ENCODE results near the gene P2RY2. TPM values are rescaled to one million over a fixed set of nuclear protein-coding genes. Genes with fewer than 3 reads are reported as not detected.

P2RY2 gene
- polyA plus RNA-seq, 1 donor, result 0.58 TPM

DNA sequence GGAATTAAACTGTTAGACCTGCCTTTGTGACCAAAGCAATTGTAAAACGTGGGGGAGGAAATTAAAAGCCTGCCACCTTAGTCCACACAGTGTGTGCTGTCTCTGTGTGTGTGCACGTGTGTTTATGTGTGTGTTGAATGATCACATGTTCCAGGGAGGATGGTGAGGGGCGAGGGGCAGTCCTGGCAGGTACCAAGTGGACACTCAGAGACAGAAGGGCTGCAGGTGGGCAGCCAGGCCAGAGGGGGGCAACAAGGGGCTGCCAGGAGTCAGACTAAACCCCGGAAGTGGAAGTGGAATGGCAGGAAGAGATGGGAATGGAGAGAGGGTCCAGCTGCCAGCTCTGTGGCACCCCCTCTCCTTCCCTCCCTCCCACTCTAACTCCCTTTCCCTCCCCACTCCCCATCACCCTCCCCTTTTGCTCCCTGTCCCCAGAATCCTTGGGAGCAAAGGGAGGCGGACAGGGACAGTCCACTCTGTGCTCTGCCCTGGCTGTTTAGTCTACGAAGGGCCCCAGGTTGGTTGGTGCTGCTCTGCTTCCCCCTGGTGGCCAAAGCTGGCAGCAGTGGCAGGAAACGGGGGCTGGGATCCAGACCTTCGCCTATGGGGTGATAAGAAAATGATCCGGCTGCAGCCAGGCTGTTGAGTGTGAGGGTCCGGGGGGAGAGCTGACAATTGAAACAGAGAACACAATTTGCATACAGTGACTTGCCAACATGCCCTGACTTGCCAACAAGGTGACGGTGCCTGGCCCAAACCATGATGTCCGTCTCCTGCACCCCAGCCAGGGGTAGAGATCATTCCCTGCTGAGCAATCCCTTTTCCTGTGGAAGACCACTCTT is 24.4 kb downstream of the P2RY2 start:
- peak; percentile 79 for DNase-seq

DNA sequence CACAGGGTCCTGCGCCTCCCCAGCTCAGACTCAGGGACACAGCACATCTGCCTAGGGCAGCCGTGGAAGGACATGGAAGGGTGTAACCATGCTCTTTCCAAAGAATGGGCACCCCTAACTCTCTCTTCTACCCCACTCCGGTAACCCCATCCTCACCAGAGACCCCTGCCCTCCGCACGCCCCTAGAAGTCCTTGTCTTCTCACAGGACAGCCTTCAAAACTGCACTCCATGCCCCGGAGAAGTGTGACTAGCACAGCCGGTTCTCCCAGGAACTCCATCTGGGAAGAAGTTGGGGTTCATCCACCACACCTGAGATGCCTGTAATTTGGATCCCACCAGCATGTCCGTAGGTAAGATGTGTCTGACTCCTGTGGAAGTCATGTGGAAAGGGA is 25.0 kb downstream of the P2RY2 start:
- DNase-seq, result no peak

DNA sequence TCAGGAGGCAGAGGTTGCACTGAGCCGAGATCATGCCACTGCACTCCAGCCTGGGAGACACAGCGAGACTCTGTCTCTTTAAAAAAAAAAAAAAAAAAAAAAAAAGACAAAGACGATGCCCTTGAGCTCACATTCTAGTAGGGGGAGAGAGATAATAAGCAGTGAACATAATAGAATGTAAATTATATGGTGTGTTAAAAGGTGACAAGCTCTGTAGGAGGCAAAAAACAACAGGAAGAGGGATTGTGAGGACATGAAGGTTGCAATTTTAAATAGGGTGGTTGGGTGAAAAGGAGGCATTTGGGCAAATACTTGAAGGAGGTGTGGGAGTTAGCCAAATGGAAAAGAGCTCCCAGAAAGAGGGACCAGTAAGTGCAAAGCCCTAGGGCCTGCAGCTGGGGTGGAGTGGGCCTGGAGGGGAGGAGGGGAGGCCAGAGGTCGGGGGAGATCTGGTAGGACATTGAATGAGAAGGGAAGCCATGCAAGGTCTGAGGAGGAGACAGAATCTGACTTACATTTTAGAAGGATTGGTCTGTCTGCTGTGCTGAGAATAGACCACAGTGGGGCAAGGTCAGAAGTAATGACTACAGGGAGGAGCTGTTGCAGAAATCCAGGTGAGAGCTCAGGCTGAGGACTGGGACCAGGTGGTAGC is 26.6 kb downstream of the P2RY2 start:
- no peak for DNase-seq

DNA sequence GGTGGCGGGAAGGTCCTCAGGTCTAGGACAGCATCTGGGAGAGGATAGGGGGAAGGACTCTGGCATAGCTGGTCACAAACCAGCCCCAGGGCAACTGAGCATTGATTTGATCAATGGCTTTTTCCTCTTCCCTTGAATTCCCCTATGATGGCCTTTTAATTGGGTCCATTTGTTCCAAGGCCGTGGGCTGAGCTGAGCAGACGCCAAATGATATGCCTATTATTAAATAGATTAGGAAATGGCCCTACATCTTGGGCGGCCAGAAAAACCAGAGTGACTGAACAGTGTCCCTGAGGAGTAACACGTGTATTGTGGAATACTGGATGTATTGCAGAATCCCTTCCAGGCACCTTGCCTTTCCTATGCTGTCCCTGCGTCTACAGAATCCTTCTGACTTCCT is 27.4 kb downstream of the P2RY2 start:
- DNase-seq, result no peak

DNA sequence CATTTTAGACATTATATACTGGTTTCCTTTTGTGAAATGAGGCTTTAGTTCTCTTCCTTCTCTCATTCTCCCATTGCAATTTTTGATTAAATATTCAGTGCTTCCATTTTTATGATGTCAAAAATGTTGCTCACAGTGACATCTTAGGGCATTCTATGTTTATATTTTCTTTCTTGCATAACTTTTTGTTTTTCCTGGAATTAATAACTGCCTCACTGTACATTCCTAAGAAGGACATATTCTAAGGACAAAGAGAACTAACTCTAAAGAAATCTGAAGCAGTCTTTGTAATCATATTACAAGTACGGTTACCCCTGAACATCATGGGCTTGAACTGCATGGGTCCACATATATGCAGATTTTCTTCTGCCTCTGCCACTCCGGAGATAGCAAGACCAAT is 28.2 kb downstream of the P2RY2 start:
- DNase-seq, result no peak

DNA sequence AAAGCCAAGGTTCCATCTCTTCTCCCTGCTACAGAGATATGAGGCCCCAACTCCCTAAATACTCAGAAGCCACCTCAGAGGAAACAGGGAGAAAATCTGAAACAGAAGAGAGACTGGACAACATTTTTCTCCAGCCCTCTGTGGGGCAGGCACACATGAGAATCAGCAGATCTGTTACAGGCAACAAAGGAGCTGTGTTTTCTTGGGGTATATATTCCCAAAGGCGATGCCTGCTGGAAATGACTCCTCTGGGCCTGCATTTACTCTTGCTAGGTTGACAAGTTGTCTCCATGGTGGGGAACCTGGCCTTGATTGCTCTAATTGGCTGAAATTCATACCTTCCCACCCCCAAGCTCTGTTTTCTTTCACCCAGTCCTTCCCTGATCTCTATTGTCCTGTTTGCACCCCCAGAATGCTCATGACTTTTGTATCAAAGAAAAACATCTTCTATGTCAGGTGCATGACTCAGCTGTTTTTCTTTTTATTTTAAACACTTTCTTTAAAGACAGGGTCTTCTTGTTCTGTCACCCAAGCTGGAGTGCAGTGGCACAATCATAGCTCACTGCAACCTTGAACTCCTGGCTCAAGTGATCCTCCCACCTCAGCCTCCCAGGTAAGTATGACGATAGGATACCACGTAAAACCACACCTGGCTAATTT is 30.6 kb downstream of the P2RY2 start:
- DNase-seq, result no peak

DNA sequence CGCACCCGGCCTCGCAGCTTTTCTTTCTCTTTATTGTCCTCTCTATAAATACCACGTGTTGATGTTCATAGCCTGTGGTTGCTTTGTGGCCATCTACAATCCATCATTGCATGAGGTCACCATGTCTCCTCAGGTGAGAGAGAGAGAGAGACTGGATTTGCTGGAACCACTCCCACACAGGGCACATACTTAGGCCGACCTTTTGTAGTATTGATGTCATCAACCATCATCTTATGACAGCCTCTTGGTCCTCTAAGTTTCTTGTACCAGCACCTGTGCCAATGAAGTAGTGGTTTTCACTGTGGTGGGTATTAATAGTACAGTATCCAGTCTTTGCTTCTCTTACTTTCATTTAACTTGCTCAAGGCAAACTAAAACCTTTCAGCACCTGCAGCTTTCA is 31.2 kb downstream of the P2RY2 start:
- no peak for DNase-seq

DNA sequence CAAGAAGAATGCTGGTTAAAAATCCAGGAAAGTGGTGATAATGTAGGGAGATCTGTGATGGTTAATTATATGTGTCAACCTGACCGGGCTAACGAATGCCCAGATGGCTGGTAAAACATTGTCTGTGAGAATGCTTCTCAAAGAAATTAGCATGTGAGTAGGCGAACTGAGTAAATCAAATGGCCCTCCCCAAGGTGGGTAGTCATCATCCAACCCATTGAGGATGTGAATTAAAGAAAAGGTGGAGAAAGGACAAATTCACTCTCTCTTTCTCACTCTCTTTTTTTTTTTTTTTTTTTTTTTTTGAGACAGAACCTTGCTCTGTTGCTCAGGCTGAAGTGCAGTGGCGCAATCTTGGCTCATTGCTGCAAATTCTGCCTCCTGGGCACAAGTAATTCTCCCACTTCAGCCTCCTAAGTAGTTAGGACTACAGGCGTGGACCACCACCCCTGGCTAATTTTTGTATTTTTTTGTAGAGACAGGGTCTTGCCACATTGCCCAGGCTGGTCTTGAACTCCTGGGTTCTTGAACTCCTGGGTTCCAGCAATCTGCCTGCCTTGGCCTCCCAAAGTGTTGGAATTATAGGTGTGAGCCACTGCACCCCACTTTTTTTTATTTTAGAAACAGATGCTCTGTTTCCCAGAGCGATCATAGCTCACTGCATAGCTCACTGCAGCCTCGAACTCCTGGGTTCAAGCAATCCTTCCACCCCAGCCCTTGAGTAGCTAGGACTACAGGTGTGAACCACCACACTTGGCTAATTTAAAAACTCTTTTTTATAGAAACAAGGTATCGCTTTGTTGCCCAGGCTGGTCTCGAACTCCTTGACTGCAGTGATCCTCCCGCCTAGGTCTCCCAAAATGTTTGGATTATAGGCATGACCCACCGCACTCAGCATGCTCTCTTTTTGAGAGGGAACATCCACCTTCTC is 32.0 kb downstream of the P2RY2 start:
- no peak for DNase-seq

DNA sequence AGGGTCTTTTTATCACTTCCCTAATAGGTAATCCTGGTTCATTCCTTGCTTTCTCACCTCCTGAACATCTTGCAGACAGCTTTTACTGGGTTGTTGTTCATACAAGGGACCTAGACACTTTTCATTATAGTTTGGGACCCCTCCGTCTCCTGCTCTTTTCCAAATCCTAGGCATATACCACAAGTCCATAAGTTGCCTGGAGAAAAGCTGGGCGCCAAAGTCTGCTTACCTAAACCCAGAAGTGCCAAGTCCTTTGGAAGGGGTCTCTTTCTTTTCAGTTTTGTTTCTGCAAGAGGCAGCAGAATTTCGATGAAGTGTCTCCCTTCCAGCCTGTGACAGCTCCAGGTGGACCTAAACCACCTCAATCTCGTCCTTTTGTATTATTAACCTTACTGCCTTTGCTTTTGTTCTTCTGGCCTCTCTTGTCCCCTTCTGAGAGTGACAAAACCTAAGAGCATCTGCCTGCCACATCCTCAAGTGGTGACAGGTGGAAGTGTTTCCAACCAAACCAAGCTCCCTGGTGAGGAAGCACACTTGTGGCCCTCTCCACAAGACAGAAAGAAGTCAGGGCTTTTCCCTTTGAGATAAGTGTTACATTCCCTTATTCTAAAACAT is 34.6 kb downstream of the P2RY2 start:
- no peak for DNase-seq

DNA sequence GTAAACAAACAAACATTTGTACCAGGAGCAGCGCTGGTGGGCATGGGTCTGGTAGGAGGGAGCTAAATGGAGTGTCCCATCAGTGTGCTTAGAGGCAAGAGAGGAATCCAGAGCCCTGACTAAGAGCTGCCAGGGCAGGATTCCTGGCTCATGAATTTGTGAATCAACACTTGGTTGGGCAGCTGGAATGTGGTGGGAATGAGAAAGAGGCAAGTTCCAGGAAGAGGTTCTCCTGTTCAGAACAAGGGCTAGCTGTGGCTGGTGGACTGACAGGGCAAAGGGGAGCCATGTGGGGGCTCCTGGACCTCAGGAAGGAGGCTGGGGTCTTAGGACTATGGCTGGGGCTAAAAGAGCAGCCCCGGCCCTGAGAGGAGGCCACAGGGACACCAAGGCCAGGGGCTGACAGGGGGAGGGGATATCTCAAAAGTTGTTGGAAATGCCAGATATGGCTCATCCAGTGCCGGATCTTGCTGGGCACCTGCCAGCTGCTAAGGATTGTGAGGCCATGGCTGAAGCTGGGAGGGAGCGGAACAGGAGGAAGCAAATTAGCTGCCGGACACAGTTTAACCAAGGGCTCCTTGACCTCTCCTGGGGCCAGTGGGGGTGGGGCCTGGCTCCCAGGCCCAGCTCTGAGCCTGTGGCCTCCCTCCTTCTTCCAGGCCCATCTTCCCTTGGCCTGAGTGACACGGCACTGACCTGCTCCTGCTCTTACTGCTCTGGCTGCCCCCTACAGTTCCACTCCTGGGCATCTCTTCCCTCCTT is 39.4 kb downstream of the P2RY2 start:
- peak; percentile 78 for DNase-seq

DNA sequence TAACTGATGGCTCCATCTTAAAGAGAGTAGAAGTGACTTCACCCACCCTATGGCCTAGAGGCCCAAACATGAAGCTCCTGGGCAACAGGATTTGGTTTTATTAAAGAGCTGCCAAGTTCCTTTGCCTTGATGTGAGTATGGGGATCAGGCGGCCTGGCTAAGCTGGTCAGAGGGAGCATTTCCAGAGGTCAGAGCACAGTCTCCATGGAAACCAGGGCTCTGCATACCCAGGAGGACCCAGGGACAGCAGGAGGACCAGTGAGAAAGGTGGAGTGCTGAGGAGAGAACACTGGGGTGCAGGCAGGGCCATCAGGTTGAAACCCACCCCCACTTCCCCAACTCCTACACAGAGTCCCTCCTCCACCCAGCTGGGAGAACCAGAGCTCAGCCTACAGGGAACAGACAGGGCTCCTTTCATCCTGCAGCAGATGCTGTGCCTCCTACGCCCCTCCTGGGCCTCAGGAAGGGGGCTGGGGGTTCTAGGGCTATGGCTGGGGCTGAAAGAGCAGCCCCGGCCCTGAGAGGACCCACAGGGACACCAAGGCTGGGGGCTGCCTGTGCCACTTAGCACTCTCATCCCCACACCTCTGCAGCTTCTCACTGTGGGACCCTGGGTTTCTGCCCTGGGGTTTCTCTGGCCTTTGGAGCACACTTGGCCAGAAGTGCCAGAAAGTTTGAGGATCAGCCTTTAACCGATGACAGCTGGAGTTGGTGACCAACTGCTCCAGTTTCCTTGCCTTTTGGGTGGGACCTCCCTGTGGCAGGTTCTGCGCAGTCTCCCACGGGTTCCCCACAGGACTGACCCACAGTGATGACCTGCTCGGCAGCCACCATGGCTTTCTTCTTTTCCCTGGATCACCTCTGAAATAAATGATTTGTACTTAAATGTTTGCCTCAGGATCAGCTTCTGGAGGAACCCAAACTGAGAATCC is 40.3 kb downstream of the P2RY2 start:
- DNase-seq, result no peak

DNA sequence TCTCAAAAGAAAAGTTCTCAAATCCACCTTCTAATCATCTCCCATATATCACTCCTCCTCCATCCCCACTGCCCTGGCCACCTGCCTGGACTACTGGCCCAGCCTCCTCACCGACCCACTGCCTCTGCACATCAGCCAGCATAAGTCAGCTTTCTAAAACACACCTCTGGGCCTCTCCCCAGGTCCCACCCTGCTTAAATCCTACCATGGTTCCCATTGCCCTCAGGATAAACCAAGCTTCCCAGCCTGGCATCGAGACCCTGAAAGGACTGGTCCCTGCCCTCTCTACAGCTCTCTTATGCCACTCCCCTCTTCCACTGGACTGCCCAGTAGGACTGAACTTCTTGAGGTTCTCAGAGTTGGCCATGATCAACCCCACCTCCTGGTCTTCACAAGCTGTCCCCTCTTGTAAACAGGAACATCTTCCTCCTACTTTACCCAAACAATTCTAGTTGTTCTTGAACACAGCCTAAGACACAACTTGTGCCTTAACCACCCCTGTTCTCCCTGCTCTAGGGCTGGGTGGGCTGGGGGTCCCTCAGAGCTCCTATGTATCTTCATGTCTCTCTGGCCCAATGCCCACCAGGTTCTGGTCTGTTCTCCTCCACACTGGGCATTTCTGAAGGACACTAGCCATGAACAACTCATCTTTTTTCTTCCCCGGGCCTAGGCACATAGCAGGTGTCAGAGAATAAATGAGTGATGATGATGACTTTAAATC is 41.5 kb downstream of the P2RY2 start:
- DNase-seq, result no peak

DNA sequence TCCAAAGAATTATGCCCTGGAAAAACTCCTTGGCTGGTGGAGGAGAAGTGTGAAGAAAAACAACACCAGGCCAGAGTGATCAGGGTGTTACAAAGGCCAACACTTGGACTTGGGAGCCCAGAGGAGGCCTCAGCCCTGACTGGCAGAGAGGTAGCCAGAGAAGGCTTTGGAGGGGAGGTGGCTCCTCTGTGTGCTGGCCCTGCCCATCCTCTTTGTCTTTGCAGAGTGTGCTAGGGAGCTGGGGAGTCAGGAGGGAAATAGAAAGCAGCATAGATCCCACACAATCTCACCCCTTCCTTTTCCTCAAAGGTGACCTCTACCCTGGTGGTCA is 42.0 kb downstream of the P2RY2 start:
- DNase-seq, result no peak

DNA sequence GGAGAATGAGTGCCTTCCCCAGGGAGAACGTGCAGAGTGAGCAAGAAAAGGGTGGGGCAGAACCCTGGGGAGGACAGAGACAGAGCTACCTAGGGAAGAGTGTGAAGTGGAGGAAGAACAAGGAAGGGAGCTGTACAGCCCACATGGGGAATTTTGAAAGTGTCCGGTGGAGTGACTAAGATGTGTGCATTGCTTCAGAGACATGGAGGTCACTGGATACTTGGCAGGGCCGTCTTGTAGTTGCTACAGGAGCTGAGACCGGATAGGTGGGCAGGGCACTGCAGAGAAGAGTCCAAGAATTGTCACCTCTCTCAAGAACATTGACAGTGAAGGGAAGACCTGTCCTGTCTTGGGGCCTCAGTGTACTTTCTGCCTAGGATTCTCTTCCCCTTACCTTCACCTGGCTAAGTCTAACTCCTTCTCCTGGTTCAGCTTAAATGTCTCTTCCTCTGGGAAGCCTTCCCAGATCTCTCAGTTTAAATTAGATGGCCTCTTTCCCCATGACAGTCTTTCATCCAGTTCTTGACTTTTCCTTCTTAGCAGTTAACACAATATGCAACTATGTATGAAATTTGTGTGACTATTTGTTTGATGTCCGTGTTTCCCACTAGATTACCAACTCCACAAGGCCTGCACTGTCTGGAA is 44.9 kb downstream of the P2RY2 start:
- no peak for DNase-seq

DNA sequence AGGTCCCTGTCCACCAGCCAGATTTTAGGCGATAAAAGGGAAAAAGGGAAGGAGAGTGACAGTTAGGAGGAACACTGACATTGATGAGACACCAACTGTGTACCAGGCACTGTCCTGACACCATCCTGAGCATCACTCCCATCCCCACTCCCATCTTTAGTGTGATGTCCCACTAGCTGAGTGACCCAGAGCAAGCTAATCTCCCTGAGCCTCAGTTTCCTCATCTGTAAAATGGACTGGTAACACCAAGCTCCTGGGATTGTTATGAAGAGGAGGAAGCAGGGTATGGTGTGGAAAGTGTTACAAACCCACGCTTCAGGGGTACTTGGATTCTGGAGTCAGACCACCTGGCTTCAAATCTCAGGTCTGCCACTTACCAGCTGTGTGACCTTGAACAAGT is 45.6 kb downstream of the P2RY2 start:
- DNase-seq, result no peak

DNA sequence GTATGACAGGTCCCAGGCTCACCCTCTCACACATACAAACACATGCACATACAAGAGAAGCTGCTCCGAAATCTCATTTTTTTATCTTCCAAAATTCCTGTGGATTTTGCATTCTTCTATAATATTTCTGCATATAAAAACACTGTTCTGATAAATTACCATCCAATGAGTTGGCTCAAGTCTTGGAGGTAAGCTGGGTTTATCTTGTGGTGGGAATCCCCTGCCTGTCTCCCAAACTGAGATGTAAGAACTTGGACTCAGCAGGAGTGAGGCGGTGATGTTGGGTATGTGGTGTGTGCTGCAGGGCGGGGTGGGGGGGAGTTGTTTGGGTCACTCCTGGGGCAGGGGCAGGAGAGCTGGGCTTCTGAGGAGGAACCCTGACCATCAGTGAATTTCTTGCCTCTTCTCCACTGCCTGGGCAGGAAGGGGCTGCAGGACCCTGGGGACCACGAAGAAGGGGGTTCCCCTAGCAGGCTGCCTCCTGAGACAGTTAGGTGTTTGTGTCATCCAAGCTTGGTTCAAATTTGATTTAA is 47.3 kb downstream of the P2RY2 start:
- DNase-seq, result no peak

DNA sequence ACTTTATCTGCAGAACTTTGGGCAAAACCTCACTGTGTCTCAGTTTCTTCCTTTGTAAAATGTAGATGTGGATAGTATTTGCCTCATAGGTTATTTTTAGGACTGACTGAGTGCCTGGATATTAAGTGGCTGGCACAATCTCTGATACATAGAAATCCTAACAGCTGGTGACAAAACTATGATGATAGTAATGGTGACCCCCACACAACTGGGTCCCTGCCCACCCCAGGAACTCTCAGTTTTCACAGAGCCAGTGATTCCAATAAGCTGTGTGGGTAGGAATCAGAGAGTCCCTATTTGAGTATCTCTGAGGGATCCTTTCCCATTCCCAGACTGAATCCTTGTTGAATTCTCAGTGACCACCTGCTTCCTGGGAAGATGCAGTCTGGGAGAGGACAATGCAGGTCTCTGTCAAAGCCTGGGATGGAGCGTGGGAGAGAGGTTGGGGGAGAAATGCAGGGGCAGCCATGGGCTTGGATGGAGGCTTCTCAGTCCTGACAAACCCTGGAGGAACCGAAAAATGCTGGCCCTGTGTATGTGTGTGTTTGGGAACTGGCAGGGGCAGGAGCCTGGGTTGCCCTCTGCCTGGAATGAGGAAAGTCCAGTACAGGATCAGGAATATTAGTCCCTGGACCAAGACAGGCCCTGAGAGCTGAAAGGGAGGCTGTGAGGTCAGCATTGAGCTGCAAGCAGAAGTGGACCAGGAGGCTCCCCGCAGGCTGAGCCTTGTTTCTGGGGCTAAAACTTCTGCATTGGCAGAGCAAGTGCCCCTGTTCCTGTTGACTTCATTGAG is 48.0 kb downstream of the P2RY2 start:
- no peak for DNase-seq

DNA sequence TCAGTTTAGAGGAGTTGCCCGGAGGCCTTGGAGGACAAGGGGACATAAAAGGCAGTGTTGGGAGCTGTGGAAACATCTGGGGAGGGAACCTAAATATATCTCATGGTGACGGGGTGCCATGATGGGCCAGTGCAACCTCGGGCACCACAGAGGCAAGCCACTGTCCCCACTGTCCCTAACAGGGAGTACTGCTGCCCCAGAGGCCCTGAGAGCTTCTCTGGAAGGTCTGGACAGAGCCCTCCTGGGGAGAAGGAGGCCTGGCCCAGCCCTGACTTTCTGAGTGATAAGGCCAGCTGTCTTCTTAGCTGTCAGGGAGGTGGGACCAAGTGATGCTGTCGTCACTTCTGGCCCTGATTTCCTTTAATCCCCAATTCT is 48.6 kb downstream of the P2RY2 start:
- DNase-seq, result no peak
